AG08396 (cell line): Measurements from ENCODE around the gene CPNE4.

ENCODE experiments used
- DNase-seq: peaks from one replicate; pipeline ENCODE4 v3.0.0; 2012; ENCODE audit warnings: low spot score, mixed read lengths

CPNE4 gene

GRCh38 chr3:131880948-131881347 is 153.9 kb downstream of the CPNE4 start:
- DNase-seq = no peak

DNA sequence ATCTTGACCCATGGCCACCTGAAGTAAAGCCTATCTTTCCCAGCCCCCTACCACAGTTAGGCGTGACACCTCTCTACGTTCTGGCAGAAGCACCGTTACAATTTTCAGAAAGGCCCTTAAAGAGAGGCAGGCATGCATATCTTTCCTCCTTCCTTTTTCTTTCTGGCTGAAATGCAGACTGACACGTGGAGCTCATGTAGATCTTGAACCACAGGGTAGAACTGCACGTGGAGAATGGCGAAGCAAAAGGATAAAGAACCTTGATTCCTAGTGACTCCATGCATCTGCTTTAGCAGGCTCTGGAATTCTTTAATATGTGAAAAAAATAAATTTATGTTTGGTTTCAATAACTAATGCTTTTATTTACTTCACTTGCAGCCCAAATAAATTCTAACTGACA is 166.6 kb downstream of the CPNE4 start:
- no peak for DNase-seq

- DNase-seq = no peak
Observed at GRCh38 chr3:131856171-131856570, 178.6 kb downstream of the CPNE4 start.

- DNase-seq = no peak
Observed at GRCh38 chr3:131850223-131850622, 184.6 kb downstream of the CPNE4 start.

DNA sequence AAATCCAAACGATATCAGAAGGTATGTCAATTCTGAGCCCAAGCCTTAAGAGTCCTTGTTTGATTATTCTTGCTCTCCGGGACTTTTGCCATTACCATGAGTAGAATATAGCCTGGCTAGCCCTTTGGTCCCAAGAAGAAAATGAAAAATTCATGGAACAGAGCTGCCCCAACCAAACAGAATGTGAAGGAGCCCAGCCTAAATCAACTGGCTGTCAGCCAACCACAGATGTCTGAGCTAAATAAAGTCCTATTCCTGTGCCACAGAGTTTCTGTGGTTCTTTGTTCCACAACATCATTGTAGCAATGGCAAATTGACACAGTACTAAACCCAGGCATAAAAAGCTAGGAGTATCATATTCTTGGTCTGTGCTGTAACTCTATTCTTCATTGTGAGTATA is 185.2 kb downstream of the CPNE4 start:
- no peak for DNase-seq

DNA sequence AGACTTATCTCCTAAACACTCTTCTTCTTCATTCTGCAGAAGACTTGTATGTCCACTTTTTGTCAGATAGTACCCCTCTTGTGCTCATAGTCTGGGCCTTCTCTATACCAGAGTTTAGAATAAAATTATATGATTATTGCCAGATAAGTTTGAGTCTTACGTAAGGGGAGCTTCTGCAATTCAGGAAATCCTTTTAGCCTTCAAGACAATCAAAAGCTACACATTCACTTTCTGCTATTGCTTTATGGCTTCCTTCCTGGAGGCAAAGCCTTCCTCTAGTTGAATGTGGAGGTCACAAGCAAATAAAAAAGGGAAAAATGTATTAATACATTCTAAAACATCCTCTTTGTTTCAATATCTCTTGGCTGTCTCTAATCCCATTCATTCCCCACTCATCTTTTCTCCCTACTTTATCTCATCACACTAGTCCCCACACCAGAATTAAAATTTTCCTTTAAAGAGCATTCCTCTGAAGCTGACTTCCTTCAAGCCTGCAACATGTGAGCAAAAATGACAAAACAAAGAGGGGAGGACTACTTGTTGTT is 186.8 kb downstream of the CPNE4 start:
- DNase-seq = no peak

- no peak for DNase-seq
Observed at GRCh38 chr3:131846296-131846924, 188.4 kb downstream of the CPNE4 start.

- DNase-seq = no peak
Observed at GRCh38 chr3:131843174-131843573, 191.6 kb downstream of the CPNE4 start.

DNA sequence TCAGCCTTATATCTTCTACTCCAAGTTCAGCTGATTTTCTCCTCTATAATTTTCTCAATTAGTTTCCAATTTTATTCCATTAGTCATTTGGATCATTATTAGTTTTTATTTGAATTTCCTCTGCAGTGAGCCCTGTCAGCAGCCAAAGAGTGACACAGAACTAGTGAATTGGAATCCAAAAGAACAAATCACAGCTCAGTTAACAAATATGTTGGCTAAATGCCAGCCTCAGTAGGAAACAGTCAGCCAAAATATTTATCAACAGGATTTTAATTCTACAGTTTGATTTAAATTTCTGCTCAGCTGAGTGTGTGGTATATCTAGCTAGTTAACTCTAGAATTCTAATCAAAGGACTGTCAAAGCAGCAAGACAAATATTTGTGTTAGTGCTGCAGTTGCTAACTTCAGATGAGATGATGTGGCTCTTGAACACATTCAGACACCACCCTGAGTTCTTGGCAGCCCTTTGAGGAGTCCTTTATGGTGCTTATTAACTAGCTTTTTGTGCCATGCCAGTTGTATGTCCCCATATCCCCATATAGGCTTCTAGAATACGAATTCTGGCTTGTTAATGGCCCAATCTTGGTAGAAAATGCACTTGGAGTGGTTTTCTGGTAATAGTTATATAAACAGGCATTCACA is 194.5 kb downstream of the CPNE4 start:
- no peak for DNase-seq

DNA sequence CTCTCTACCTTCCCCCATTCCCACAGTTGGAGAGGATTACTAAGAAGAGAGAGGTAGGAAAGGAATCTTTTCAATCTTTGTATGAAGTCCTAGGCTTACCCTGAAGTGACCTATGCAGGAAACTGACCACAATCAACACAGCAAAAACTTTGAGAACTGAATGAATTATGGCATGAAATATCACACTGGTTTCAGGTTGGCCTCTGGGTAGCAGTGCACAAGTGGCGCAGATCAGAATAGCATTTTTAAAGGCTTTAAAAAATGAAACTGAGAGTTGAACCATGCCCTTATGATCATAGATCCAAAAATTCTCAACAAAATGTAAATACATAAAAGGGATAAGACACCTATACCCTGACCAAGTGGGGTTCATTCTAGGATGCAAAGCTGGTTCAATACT is 198.9 kb downstream of the CPNE4 start:
- no peak for DNase-seq

GRCh38 chr3:131831608-131832007 is 203.2 kb downstream of the CPNE4 start:
- no peak for DNase-seq

- DNase-seq = no peak
Observed at GRCh38 chr3:131821191-131821762, 213.5 kb downstream of the CPNE4 start.

- no peak for DNase-seq
Observed at GRCh38 chr3:131819381-131820055, 215.3 kb downstream of the CPNE4 start.

GRCh38 chr3:131812433-131812832 is 222.4 kb downstream of the CPNE4 start:
- DNase-seq = no peak

DNA sequence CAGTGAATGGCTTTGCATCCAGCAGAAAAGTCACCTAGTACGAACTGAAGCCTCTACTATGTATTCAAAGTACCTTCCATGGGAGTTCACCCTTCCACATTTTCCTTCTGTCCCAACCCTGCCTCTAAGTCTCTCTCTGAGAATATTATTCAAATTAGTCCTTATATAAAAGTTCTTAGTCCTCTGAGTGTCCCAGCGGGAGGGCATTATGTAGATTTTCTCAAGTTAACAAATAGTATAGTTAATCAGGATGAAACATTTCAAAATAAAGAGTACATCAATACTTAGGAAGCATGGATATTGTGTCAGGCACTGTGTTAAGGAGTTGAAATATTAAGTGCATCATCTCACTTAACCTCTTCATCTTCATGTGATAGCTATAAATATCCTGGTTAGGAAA is 223.3 kb downstream of the CPNE4 start:
- no peak for DNase-seq

DNA sequence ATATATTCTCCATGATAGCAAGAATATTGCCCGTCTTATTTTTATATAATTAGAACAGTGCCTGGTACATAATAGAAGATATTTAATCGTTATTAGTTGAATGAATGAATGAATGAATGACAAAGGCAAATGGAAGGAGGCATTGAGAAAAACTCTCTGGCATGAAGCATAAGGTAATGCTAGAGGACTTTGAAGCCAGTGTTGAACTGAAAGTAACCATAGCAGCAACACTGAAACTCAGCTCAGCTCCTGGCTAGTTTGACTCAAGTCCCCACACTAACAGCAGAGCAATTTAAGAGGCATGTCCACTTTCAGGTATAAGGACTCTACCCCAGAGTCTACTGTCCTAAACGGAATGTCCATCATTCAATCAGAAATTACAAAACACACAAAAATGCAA is 227.0 kb downstream of the CPNE4 start:
- DNase-seq = no peak

DNA sequence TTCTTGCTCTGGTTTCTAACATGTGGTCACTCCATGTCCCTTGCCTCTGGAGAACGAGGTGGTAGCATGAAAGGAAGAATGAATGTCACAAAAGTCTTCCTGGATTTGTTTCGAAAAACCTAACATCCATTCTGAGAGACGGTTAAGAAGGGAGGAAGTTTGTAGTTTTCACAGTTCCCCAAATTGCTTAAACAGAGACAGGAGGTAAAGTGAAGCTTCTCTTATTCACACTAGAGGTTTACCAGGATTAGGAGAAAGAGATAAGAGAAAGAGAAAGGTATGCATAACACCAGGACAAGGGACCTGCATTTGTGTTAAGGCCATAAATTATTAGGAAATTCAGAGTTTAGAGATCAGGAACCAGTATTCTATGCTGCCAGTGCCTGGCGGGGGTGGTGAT is 228.1 kb downstream of the CPNE4 start:
- DNase-seq = no peak

DNA sequence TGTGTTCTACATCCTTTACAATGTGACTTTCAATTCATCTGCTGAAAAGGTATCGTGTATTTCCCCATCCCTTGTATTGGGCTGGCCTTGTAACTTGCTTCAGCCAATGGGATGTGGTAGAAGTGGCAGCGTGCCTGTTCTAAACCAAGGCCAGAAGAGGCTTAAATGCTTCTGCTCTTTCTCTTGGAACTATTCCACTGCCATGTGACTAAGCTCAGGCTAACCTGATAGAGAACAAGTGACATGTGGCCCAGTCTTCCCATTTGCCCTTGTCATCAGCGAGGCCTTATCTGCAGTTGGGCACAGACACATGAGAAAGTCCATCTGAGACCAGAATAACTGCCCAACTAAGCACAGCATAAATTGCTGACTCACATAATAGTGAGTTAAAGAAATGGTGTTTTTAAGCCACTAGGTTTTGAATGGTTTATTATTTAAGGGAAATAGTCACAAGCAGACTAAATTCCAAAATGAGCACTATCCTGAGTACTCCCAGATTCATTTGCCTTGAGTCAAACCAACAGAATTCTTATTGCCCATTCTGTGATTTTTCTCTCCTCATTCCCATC is 230.2 kb downstream of the CPNE4 start:
- DNase-seq = no peak

DNA sequence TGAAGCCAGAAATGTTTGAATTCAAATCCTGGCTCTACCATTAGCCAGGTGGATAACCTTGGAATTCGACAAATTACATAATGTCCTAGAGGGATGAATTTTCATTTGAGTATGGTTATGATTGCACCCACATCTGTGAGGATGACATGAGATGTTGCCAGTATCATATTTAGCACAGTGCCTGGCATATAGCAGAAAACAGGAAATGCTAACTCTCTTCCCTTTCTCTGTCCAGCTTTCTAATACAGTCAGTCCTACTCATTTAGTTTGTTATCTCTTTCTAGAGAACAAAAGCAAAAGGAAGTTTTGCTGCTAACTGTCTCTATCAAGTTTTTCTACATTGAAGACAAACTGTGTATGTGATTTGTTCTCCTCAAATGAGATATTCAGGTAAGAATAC is 231.7 kb downstream of the CPNE4 start:
- no peak for DNase-seq

DNA sequence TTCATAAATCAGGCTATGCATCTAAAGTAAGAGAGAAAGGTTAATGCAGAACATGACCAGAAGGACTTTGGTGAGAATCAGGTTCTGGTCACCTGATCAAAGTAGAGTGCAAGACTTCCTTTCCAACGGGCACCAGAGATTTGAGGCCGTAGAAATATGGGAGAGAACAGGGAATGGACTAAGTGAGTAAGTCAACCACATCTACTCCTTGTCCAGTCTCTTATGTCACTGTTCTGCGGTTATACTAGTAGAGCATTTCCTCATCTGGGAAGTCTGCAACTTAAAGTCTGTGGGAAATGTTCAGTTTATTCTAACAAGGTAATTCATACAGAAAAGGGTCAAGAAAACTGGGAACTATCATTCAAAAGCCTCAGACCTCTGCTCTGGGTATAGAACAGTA is 232.8 kb downstream of the CPNE4 start:
- no peak for DNase-seq

DNA sequence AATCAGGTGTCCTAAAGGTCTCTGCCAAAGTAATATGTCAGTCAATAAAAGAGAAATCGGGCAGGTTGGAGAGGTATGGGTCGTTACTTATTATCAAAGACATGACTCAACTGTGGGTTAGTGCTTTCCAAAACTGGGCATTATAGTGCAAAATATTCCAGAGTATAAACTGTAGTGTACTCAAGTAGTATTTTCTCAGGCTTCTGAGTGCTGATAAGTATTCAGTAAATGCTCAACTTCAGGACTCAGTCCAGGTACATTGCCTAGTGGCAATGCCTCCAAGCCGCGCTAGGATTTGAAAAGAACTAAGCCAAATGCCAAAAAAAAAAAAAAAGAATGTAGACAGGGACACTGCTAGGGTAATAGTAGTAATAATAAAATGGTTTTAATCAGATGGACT is 233.2 kb downstream of the CPNE4 start:
- DNase-seq = no peak

DNA sequence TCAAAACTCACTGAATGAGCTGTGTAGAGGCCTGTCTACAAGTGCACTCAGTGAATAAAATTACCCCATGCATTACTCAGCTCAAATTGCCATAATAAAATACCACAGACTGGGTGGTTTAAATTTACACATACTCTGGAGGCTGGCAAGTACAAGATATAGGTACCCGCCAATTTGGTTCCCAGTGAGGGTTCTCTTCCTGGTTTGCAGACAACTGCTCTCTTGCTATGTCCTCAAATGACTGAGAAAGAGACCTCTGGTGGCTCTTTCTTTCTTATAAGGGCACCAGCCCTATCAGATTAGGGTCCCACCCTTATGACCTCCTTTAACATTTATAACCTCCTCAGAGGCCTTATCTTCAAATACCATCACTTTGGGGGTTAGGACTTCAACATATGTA is 237.0 kb downstream of the CPNE4 start:
- DNase-seq = no peak
